Stimulated activated CD8-positive, alpha-beta memory T cell treated with anti-CD3 and anti-CD28 coated beads, Interleukin-12 subunit alpha, Interleukin-12 subunit beta, amount 100 ng/mL, for 24 hours (primary cell): ENCODE results near the gene PLGRKT.

ENCODE experiments used
- DNase-seq: peaks from one replicate; pipeline ENCODE4 v3.0.0-alpha.2; 2020; ENCODE audit errors: extremely low read depth

PLGRKT gene

GRCh38 chr9:5310851-5311250, 126.9 kb downstream of the PLGRKT start:
- DNase-seq: no peak
